ENCODE data around the gene RPS27A. TPM values are rescaled to one million over a fixed set of nuclear protein-coding genes. Genes with fewer than 3 reads are reported as not detected.

The RPS27A gene
- total and polyA plus RNA-seq, 2 donors (not counting 3 experiments of a cell fraction or from before 2014, with no cell fraction given) = 926 to 1,136 TPM

DNA sequence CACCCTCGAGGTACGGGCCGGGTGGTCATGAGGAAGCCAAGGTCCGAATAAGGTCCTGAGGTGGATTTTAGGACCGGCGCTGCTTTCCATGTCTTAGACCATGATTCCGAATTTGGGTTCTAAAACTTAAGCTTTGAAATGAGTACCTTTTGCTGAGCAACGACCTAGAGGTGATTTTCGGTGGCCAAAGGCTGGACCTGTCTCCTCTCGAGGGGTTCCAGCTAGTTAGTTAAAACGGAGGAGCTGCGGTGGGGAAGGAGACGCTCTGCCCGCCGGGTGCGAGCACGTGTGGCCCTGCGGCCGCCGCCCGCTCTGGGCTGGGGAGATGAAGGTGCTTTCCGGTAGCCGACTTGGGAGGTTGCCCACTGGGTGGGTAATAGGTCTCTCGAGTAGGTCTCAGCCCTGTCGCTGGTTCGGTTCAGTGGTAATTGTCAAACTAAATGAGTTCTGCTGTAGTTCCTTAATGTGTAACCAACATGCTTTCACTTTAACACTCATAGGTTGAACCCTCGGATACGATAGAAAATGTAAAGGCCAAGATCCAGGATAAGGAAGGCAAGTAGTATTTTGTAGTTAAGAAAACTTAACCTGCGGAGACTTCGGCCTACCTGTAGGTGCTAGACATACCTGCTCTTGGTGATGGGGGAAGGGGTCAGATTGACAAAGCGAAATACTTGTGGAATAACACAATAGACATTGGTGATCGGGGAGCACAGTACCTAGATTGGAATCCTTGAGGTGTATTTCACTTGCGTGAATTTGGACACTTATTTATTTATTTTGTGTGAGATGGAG, 572 bp downstream of the RPS27A start:
- peak; percentile 40 for DNase-seq (ENCODE audit: low read depth, low spot score)
- TF ChIP-seq, protein P1, sequence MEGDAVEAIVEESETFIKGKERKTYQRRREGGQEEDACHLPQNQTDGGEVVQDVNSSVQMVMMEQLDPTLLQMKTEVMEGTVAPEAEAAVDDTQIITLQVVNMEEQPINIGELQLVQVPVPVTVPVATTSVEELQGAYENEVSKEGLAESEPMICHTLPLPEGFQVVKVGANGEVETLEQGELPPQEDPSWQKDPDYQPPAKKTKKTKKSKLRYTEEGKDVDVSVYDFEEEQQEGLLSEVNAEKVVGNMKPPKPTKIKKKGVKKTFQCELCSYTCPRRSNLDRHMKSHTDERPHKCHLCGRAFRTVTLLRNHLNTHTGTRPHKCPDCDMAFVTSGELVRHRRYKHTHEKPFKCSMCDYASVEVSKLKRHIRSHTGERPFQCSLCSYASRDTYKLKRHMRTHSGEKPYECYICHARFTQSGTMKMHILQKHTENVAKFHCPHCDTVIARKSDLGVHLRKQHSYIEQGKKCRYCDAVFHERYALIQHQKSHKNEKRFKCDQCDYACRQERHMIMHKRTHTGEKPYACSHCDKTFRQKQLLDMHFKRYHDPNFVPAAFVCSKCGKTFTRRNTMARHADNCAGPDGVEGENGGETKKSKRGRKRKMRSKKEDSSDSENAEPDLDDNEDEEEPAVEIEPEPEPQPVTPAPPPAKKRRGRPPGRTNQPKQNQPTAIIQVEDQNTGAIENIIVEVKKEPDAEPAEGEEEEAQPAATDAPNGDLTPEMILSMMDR (IDR thresholded peaks at IDR 0.05; ENCODE audit: extremely low read depth in 1 of 2, insufficient read depth in 1 of 2, low read depth in 1 of 2, low read length in 2 of 2) = no peak
- TF ChIP-seq POLR2A (IDR thresholded peaks at IDR 0.05; ENCODE audit: low read depth, low read length) (no peak), MYC (IDR thresholded peaks at IDR 0.05; ENCODE audit: low read depth, low read length) (peak; percentile 80)
- TF ChIP-seq, protein P2, sequence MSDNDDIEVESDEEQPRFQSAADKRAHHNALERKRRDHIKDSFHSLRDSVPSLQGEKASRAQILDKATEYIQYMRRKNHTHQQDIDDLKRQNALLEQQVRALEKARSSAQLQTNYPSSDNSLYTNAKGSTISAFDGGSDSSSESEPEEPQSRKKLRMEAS (IDR thresholded peaks at IDR 0.05; ENCODE audit: insufficient read depth, insufficient read length) = no peak
- Histone ChIP-seq H3K9me3 (replicated peaks; ENCODE audit: control insufficient read depth, insufficient read depth, low read length) (no peaks in the 10 kb centered on the region), H3K9me1 (replicated peaks; ENCODE audit: control insufficient read depth, extremely low read depth, insufficient read depth, low read length) (no peaks in the 10 kb centered on the region), H3K4me2 (ENCODE audit: insufficient read depth, low read length) (peak overlapping the region; percentile 95), H3K27ac (ENCODE audit: insufficient read depth, low read depth, low read length) (peak overlapping the region; percentile 99), H3K4me3 (replicated peaks in 1 of 3; ENCODE audit: insufficient read depth in 1 of 3, low read depth in 1 of 3, low read length in 3 of 3) (peak overlapping the region; percentile 83 to 96 (median 92)), H2AFZ (ENCODE audit: low read depth, low read length) (peak overlapping the region; percentile 45), H3K36me3 (ENCODE audit: control insufficient read depth in 2 of 2, extremely low read depth in 1 of 2, insufficient read depth in 2 of 2, low read length in 2 of 2) (peaks cover 12 to 33% of the 10 kb centered on the region in 2 experiments), H3K79me2 (ENCODE audit: control insufficient read depth, insufficient read depth, low read length) (peaks cover 41% of the 10 kb centered on the region), H4K20me1 (replicated peaks; ENCODE audit: control insufficient read depth, extremely low read depth, insufficient read depth, low read length) (no peaks in the 10 kb centered on the region), H3K9ac (replicated peaks; ENCODE audit: extremely low read depth, insufficient read depth, low read length) (peak overlapping the region; percentile 99), H3K27me3 (ENCODE audit: control insufficient read depth in 2 of 2, insufficient read depth in 2 of 2, low read length in 2 of 2) (no peaks in the 10 kb centered on the region), H3K4me1 (ENCODE audit: control insufficient read depth, extremely low read depth, insufficient read depth, low read length) (peaks cover 30% of the 10 kb centered on the region)
- dilution Hi-C loops (cut with MboI; ENCODE audit: extremely low pct_ligation_motif_present, low sequenced_read_pairs) (no loop called here), intact Hi-C loops (cut with micrococcal nuclease) (loop anchor here (2.0 to 10.0 kb wide), 4 partner anchors 34 to 282 kb away; partner anchors contain the start of genes CFAP36, MTIF2 and RTN4)
- ChIA-PET POLR2A (interaction anchor here (1.3 kb wide), 1 partner anchor 9 kb away, joined by 5 read pairs; no protein-coding TSS in a partner anchor), CTCF (interaction anchor here (0.6 to 1.3 kb wide), 2 partner anchors 9 to 120 kb away, joined by 3 to 5 read pairs; no protein-coding TSS in a partner anchor)
- BruUV-seq (replicated peaks) = TSS peak; percentile 69
- FAIRE-seq = peak; percentile 54

All from endothelial cell of umbilical vein (primary cell).